Psoas muscle (tissue), 8 donors: ENCODE results near the gene SRPRA. TPM values are rescaled to one million over a fixed set of nuclear protein-coding genes. Genes with fewer than 3 reads are reported as not detected.

Source experiments
- ATAC-seq, 4 donors: fragments of 200-7000 bp; cut with Tn5 transposase; one replicate each; pipeline ENCODE4 v1.9.1; 2020; ENCODE audit warnings: moderate library complexity in 3 of 4, mild to moderate bottlenecking in 2 of 4
- DNase-seq, 2 donors: peaks; one replicate each; pipeline ENCODE4 v3.0.0-alpha.2; 2020
- H3K27ac ChIP-seq: fragments of 200-600 bp; one replicate; pipeline ENCODE4 v1.8.0; 2022
- H3K27me3 ChIP-seq, 3 donors: fragments of 200-600 bp in 1 of 3; one replicate each; pipeline versions ENCODE4 v1.6.1 to v1.8.0; 2013 to 2022; ENCODE audit warnings: low read length in 2 of 3, mild to moderate bottlenecking in 2 of 3, moderate library complexity in 1 of 3; ENCODE audit not compliant: insufficient read depth in 3 of 3
- H3K36me3 ChIP-seq, 2 donors: fragments of 200-600 bp in 1 of 2; one replicate each; pipeline versions ENCODE4 v1.6.1 to v1.8.0; 2013 to 2022; ENCODE audit warnings: low read depth in 1 of 2, mild to moderate bottlenecking in 1 of 2, moderate library complexity in 1 of 2; ENCODE audit not compliant: insufficient read depth in 1 of 2
- H3K4me1 ChIP-seq: fragments of 200-600 bp; one replicate; pipeline ENCODE4 v1.8.0; 2022
- H3K4me3 ChIP-seq: fragments of 200-600 bp; one replicate; pipeline ENCODE4 v1.8.0; 2022; ENCODE audit warnings: mild to moderate bottlenecking
- H3K9me3 ChIP-seq: fragments of 200-600 bp; one replicate; pipeline ENCODE4 v1.8.0; 2022
- WGBS, 3 donors: extraction: QIAGEN DNeasy Blood & Tissue Kit; methylation state at CpG; one replicate each; pipeline versions ENCODE4 v1.1.6 to v1.1.7; 2013; 5-methylcytosine and 5-hydroxymethylcytosine counted together
- intact Hi-C, 2 donors: fragments of 100-400 bp; cut with DNase I; formaldehyde crosslinking; loops; one replicate each; pipeline versions ENCODE4 v1.11.0 to v1.14.2; 2022
- polyA plus RNA-seq, 3 donors: library from polyadenylated mRNA; stranded (reverse); fragments of 200-250 nt; gene quantifications; one replicate each; pipeline ENCODE4 v1.2.3, GENCODE V29; 2013
- total RNA-seq, 4 donors: library from RNA; stranded (reverse); fragmentation: NEBNext Ultra II Directional in 2 of 4; extraction: Animal tissue kit (Norgen Biotek cat#: 25700) in 2 of 4; gene quantifications; one replicate each; pipeline versions ENCODE4 v1.2.1 to v1.2.4, GENCODE V29; 2021 to 2023
- TF ChIP-seq, protein P1 (sequence below): fragments of 200-600 bp; IDR thresholded peaks from one replicate; pipeline ENCODE4 v1.8.0; 2022; ENCODE audit warnings: antibody characterized with exemption
- donor health status: healthy with polysubstance abuse.
- donor health status: DM: no; HTN: no; CAD: no; lungs with moderate emphysema.
- donor health status: Bipolar disorder and iron deficiency.
- donor health status: healthy.
- donor health status: DM: yes; HTN: yes; CAD: no.
- donor health status: DM: no; HTN: no; CAD: no.
- donor health status: DM: no; HTN: no; CAD: no.
- donor health status: DM: yes; HTN: yes; CAD: no.

The SRPRA gene
- total and polyA plus RNA-seq, 7 donors, result 48.7 to 105 (median 74.2) TPM

DNA sequence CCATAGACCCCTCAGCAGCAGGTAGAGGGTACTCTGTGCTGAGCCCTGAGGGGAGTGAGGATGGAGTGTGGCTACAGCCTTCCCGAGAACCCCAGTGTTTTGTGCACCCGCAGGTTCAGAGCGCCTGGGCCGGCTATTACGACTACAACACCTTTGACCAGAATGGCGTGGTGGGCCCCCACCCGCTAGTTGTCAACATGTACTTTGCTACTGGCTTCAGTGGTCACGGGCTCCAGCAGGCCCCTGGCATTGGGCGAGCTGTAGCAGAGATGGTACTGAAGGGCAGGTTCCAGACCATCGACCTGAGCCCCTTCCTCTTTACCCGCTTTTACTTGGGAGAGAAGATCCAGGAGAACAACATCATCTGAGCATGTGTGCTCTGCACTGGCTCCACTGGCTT is 8.6 kb upstream of the SRPRA start:
- TF ChIP-seq, protein P1, sequence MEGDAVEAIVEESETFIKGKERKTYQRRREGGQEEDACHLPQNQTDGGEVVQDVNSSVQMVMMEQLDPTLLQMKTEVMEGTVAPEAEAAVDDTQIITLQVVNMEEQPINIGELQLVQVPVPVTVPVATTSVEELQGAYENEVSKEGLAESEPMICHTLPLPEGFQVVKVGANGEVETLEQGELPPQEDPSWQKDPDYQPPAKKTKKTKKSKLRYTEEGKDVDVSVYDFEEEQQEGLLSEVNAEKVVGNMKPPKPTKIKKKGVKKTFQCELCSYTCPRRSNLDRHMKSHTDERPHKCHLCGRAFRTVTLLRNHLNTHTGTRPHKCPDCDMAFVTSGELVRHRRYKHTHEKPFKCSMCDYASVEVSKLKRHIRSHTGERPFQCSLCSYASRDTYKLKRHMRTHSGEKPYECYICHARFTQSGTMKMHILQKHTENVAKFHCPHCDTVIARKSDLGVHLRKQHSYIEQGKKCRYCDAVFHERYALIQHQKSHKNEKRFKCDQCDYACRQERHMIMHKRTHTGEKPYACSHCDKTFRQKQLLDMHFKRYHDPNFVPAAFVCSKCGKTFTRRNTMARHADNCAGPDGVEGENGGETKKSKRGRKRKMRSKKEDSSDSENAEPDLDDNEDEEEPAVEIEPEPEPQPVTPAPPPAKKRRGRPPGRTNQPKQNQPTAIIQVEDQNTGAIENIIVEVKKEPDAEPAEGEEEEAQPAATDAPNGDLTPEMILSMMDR, result no peak
- Histone ChIP-seq H3K36me3 (peaks cover 5 to 60% of the 10 kb centered on the region in 2 donors), H3K4me3 (no peak overlapping the region), H3K27me3 (no peaks in the 10 kb centered on the region), H3K4me1 (peaks cover 8% of the 10 kb centered on the region), H3K27ac (no peak overlapping the region), H3K9me3 (no peaks in the 10 kb centered on the region)
- intact Hi-C loops, result no loop called here
- DNase-seq, result no peak
- no peak for ATAC-seq
- 92 to 96% (median 93%) methylated on average over 11 of the region's 11 CpGs for WGBS, 3 donors

DNA sequence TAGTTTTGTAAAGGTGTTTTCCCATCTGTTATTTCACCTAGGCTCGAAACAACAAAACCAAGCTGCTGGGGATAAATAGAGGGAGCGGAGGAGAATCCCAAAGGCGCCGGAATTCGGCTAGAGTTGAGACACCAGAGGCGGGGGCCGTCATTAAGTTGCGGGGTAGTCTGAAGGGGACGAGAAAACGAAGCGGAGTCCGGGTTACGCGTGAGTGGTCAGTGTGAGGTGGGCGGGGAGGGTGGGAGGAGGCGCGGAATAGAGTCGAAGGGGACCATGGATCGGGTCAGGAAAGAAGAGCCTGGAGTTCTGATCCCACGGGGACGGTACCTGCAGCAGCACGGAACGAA is 361 bp downstream of the SRPRA start:
- peaks cover 17 to 57% of the 10 kb centered on the region in 2 donors for H3K36me3 ChIP-seq
- DNase-seq (no peak), ATAC-seq (peak; percentile 16 to 50 (median 29))
- peak overlapping the region; percentile 85 for H3K4me3 ChIP-seq
- no peaks in the 10 kb centered on the region for H3K9me3 ChIP-seq
- 0 to 1% (median 0%) methylated on average over 23 of the region's 23 CpGs for WGBS, 3 donors
- intact Hi-C loops, result loop anchor here (5.0 to 10.0 kb wide), 3 partner anchors 56 to 674 kb away; partner anchors contain the start of genes FAM118B (in 1 of the 2), RPUSD4 (in 1 of the 2) and STT3A (in 1 of the 2)
- H3K27me3 ChIP-seq, result no peaks in the 10 kb centered on the region
- H3K4me1 ChIP-seq, result peaks cover 16% of the 10 kb centered on the region
- TF ChIP-seq, protein P1, result no peak
- peak overlapping the region; percentile 92 for H3K27ac ChIP-seq

DNA sequence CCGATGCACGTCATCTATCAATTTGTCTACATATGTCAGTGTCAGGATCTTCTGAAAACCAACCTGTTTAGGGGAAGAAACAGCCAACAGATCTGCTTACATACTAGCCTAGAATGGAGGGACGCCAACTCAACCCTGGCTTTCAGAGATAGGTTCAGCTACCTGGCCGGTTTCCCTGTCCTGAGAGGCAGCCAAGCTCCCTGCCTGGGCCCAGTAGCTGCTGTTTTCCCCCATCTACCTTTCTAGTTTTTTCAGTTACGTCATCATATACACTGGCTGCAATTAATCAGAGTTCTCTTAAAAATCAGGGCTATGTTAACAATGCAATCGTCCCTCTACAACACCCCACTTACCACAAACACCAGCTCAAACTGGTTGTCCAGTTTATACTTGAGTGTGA is 1.0 kb downstream of the SRPRA start:
- Histone ChIP-seq H3K27me3 (no peaks in the 10 kb centered on the region), H3K4me1 (peaks cover 16% of the 10 kb centered on the region), H3K27ac (peak overlapping the region; percentile 92), H3K36me3 (peaks cover 21 to 57% of the 10 kb centered on the region in 2 donors), H3K4me3 (peak overlapping the region; percentile 85), H3K9me3 (no peaks in the 10 kb centered on the region)
- TF ChIP-seq, protein P1, result no peak
- DNase-seq, result no peak
- peak in 1 of 4 donors; percentile 25 for ATAC-seq
- 23 to 43% (median 30%) methylated on average over 6 of the region's 6 CpGs for WGBS, 3 donors
- intact Hi-C loops, result loop anchor here (5.0 to 10.0 kb wide), 3 partner anchors 55 to 673 kb away; partner anchors contain the start of genes FAM118B (in 1 of the 2), RPUSD4 (in 1 of the 2) and STT3A (in 1 of the 2)

DNA sequence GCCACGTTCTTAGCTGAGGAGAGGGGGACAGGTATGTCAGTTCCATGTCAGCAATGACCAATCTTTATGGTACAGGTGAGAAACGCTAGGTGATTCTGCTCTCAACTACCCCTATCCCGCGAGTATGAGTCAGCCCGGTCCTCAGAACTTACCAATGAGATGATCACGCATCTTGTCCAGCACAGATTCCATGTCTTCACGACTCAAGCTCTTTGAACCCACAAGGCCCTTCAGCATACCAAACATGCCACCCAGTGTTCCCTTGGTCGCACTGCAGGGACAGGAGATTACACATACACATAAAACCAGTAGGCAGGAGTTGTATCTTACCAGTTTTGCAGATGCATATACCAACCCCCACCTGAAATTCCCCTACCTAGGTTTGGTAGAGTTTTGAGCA is 2.9 kb downstream of the SRPRA start:
- Histone ChIP-seq H3K9me3 (no peaks in the 10 kb centered on the region), H3K27me3 (no peaks in the 10 kb centered on the region), H3K4me3 (no peak overlapping the region), H3K36me3 (peaks cover 24 to 69% of the 10 kb centered on the region in 2 donors), H3K4me1 (peaks cover 16% of the 10 kb centered on the region), H3K27ac (no peak overlapping the region)
- DNase-seq, result no peak
- TF ChIP-seq, protein P1, result peak; percentile 11
- no peak for ATAC-seq
- WGBS, 3 donors, result 71 to 87% (median 75%) methylated on average over 8 of the region's 8 CpGs
- intact Hi-C loops, result loop anchor here (2.0 to 10.0 kb wide), 5 partner anchors 45 to 671 kb away; partner anchors contain the start of genes FAM118B (in 1 of the 2), RPUSD4 (in 1 of the 2) and STT3A (in 1 of the 2)

DNA sequence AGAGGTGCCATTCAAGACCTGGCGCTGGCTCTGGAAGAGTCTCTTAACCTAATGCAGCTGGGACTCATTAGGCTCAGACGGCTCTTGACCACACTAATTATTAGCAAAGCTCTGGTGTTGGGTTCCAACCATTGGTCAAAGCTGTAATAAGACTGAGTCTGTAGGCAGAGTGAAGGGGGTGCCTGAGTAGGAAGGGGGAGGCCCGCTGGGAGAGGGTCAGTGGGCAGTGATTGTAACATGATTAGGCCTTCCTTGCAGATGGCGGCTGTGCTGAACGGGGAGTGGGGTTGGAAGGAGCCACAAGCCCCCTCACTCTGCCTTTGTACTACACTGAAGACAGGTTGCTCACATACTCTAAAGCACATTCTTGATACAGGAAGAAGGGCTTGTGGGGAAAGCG is 5.2 kb downstream of the SRPRA start:
- DNase-seq, result no peak
- no peak overlapping the region for H3K4me3 ChIP-seq
- 77 to 90% (median 82%) methylated on average over 6 of the region's 6 CpGs for WGBS, 3 donors
- ATAC-seq, result no peak
- H3K27me3 ChIP-seq, result no peaks in the 10 kb centered on the region
- TF ChIP-seq, protein P1, result no peak
- no peak overlapping the region for H3K27ac ChIP-seq
- H3K36me3 ChIP-seq, result peaks cover 25 to 71% of the 10 kb centered on the region in 2 donors
- intact Hi-C loops, result loop anchor here in 1 of 2 donors (10.0 kb wide), 2 partner anchors 339 to 669 kb away; partner anchors contain the start of gene STT3A
- H3K4me1 ChIP-seq, result peaks cover 7% of the 10 kb centered on the region
- H3K9me3 ChIP-seq, result no peaks in the 10 kb centered on the region
